Panc1 (cell line): ENCODE measurements around the gene PLIN5. TPM values are rescaled to one million over a fixed set of nuclear protein-coding genes. Genes with fewer than 3 reads are reported as not detected.

Experiments
- ATAC-seq: fragments of 200-7000 bp; cut with Tn5 transposase; 2 replicates; pipeline ENCODE4 v1.9.1; 2020; ENCODE audit warnings: mild to moderate bottlenecking, moderate library complexity
- BruUV-seq: library from RNA; stranded (reverse); fragments of 400-500 nt; replicated peaks from 2 replicates; lab custom pipeline; 2021; lab: Mats Ljungman, UMichigan
- CTCF ChIA-PET: fragments of 300-600 bp; sonication (Branson Sonifier 250); formaldehyde crosslinking; loops from one replicate; lab custom pipeline; 2022; ENCODE audit warnings: antibody characterized with exemption; lab: Charles Lee
- POLR2A ChIA-PET: fragments of 300-600 bp; sonication (Branson Sonifier 250); formaldehyde crosslinking; loops from one replicate; lab custom pipeline; 2022; ENCODE audit warnings: antibody characterized with exemption; lab: Charles Lee
- DNase-seq: peaks from one replicate; pipeline ENCODE4 v3.0.0-alpha.2; 2010; ENCODE audit warnings: low read depth, low spot score
- H3K27ac ChIP-seq: 2 replicates; pipeline ENCODE4 v1.5.1; 2011; ENCODE audit warnings: mild to moderate bottlenecking, low read length, inconsistent platforms
- H3K27me3 ChIP-seq: fragments of 200-500 bp; sonication (Bioruptor generic); 2 replicates; pipeline ENCODE4 v1.6.0; 2014; ENCODE audit warnings: low read length, inconsistent platforms; ENCODE audit not compliant: control insufficient read depth, insufficient read depth
- H3K36me3 ChIP-seq: fragments of 200-500 bp; sonication (Bioruptor generic); 2 replicates; pipeline ENCODE4 v1.5.1; 2014; ENCODE audit warnings: inconsistent platforms, mild to moderate bottlenecking, low read length, moderate library complexity; ENCODE audit not compliant: control insufficient read depth, insufficient read depth
- H3K4me1 ChIP-seq: 2 replicates; pipeline ENCODE4 v1.5.1; 2011; ENCODE audit warnings: inconsistent platforms, mild to moderate bottlenecking, low read length, moderate library complexity; ENCODE audit not compliant: control insufficient read depth, insufficient read depth
- H3K4me3 ChIP-seq, 2 experiments: 2 replicates each; pipeline ENCODE4 v1.5.1; 2011 to 2012; ENCODE audit warnings: low read depth in 2 of 2, low read length in 2 of 2, mild to moderate bottlenecking in 2 of 2, inconsistent platforms in 1 of 2, moderate library complexity in 1 of 2
- H3K9me3 ChIP-seq: fragments of 200-500 bp; sonication (Bioruptor generic); 2 replicates; pipeline ENCODE4 v1.5.1; 2014; ENCODE audit warnings: low read depth, mild to moderate bottlenecking, inconsistent platforms, low read length, moderate library complexity; ENCODE audit not compliant: control insufficient read depth, insufficient read depth
- CTCF ChIP-seq: fragments of 450-650 bp; IDR thresholded peaks from 2 replicates; pipeline ENCODE4 v1.5.1; 2017; ENCODE audit warnings: mild to moderate bottlenecking
- POLR2AphosphoS5 ChIP-seq: IDR thresholded peaks from 2 replicates; pipeline ENCODE4 v1.6.1; 2012; ENCODE audit warnings: mild to moderate bottlenecking, low read depth, low read length, moderate library complexity
- REST ChIP-seq, 2 experiments: IDR thresholded peaks; 2 replicates each; pipeline ENCODE4 v1.6.1; 2011 to 2012; ENCODE audit warnings: low read depth in 2 of 2, control low read depth in 1 of 2, low read length in 1 of 2, mild to moderate bottlenecking in 1 of 2, moderate library complexity in 1 of 2; ENCODE audit not compliant: insufficient read depth in 1 of 2
- SIN3A ChIP-seq: IDR thresholded peaks from 2 replicates; pipeline ENCODE4 v1.6.1; 2012; ENCODE audit warnings: low read depth, mild to moderate bottlenecking, low read length, moderate library complexity, borderline replicate concordance; ENCODE audit not compliant: insufficient read depth
- TCF7L2 ChIP-seq: IDR thresholded peaks from 2 replicates; pipeline ENCODE4 v1.6.1; 2011; ENCODE audit warnings: mild to moderate bottlenecking, low read depth, low read length, inconsistent platforms
- in situ Hi-C: cut with HindIII; loops from 2 replicates; pipeline ENCODE4 v1.10.0; 2016; ENCODE audit warnings: low sequenced_read_pairs, low pct_unique_long_range_greater_than_20kb
- intact Hi-C: fragments of 100-400 bp; cut with micrococcal nuclease; formaldehyde crosslinking; loops from one replicate; pipeline ENCODE4 v1.10.0; 2022; ENCODE audit not compliant: unreplicated experiment
- total RNA-seq: library from RNA; stranded (reverse); gene quantifications from one replicate; pipeline ENCODE4 v1.2.1, GENCODE V29; 2021; ENCODE audit not compliant: unreplicated experiment

The PLIN5 gene
- total RNA-seq, 1 experiment from 2014 or later, result 0.64 TPM

GRCh38 chr19:4477034-4477801, 57.8 kb downstream of the PLIN5 start:
- Histone ChIP-seq H3K27me3 (no peaks in the 10 kb centered on the region), H3K36me3 (peaks cover 4% of the 10 kb centered on the region; the same call in 1 of the 2 replicates), H3K9me3 (no peaks in the 10 kb centered on the region), H3K4me3 (no peak overlapping the region), H3K27ac (no peak overlapping the region), H3K4me1 (no peaks in the 10 kb centered on the region; the same call in 1 of the 2 replicates)
- ChIA-PET POLR2A (no interaction called here), CTCF (no interaction called here)
- DNase-seq (no peak), ATAC-seq (no peak)
- TF ChIP-seq TCF7L2 (no peak), REST (IDR thresholded peaks at IDR 0.05; ENCODE audit: insufficient read depth in 1 of 2, low read depth in 2 of 2, low read length in 1 of 2) (no peak), CTCF (no peak), POLR2AphosphoS5 (no peak), SIN3A (no peak)
- BruUV-seq, result no TSS peak
- in situ Hi-C loops, result no loop called here
- intact Hi-C loops, result no loop called here

- Histone ChIP-seq H3K36me3 (peaks cover 4% of the 10 kb centered on the region; the same call in 1 of the 2 replicates), H3K27me3 (no peaks in the 10 kb centered on the region), H3K27ac (no peak overlapping the region; the same call in 1 of the 2 replicates), H3K4me3 (peak overlapping the region; percentile 19 to 25), H3K9me3 (no peaks in the 10 kb centered on the region), H3K4me1 (no peaks in the 10 kb centered on the region; the same call in 1 of the 2 replicates)
- TF ChIP-seq SIN3A (no peak), REST (IDR thresholded peaks at IDR 0.05; ENCODE audit: insufficient read depth in 1 of 2, low read depth in 2 of 2, low read length in 1 of 2) (no peak), CTCF (no peak), POLR2AphosphoS5 (no peak), TCF7L2 (no peak)
- no TSS peak for BruUV-seq
- CTCF ChIA-PET, result no interaction called here
- no peak for ATAC-seq
- POLR2A ChIA-PET, result no interaction called here
- in situ Hi-C loops (no loop called here), intact Hi-C loops (no loop called here)
- DNase-seq, result no peak
Observed at GRCh38 chr19:4474514-4475022, 60.5 kb downstream of the PLIN5 start.
